ENCODE measurements around the gene ATP9A. TPM values are rescaled to one million over a fixed set of nuclear protein-coding genes. Genes with fewer than 3 reads are reported as not detected.
"Not testable (repeated sequence)": the region's sequence is repeated elsewhere in the genome, so short reads cannot be mapped to it uniquely, and the experiment has no call there.

The ATP9A gene
- total RNA-seq, 1 experiment from 2014 or later, result 18.6 TPM

DNA sequence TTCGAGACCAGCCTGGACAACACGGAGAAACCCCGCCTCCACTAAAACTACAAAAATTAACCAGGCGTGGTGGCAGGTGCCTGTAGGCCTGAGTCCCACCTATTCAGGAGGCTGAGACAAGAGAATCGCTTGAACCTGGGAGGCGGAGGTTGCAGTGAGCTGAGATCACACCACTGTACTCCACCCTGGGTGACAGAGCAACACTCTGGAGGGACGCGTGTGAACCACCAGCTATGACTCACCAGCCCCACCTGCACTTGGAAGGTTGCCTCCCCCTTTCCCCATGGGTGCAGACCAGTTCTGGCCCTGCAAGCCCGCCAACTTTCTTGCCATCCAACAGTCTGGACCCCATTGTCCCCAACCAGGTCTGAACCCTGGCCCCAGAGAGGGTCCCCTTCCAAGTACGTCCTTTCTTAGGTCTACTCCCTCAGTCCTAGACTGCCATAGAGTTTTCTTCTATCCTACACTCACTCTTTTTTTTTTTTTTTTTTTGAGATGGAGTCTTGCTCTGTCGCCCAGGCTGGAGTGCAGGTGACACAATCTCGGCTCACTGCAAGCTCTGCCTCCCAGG is 29.2 kb downstream of the ATP9A start:
- Histone ChIP-seq H3K4me3 (no peak overlapping the region), H3K27ac (peak overlapping the region; percentile 13), H3K27me3 (ENCODE audit: insufficient read depth, low read depth) (no peaks in the 10 kb centered on the region), H3K36me3 (ENCODE audit: low read depth) (no peaks in the 10 kb centered on the region), H3K9me2 (ENCODE audit: insufficient read depth) (no peaks in the 10 kb centered on the region), H3K4me2 (no peak overlapping the region), H4K20me1 (ENCODE audit: insufficient read depth) (no peaks in the 10 kb centered on the region), H3K79me2 (ENCODE audit: low read depth) (peaks cover 24% of the 10 kb centered on the region), H2AFZ (no peak overlapping the region), H3K9me3 (ENCODE audit: insufficient read depth, low read depth) (no peaks in the 10 kb centered on the region), H3K4me1 (replicated peaks; ENCODE audit: insufficient read depth) (peaks cover 71% of the 10 kb centered on the region), H3F3A (ENCODE audit: insufficient read depth, low read depth) (peaks cover 53% of the 10 kb centered on the region)
- POLR2A ChIA-PET (ENCODE audit: unreplicated experiment), result interaction anchor here (0.7 kb wide), 1 partner anchor 367 kb away, joined by 4 read pairs; no protein-coding TSS in a partner anchor
- CTCF ChIA-PET, result interaction anchor here (0.6 to 0.7 kb wide), 3 partner anchors 22 to 228 kb away, joined by 3 to 9 read pairs (median 8); no protein-coding TSS in a partner anchor
- BruUV-seq (replicated peaks), result no TSS peak
- peak; percentile 70 for DNase-seq
- TF ChIP-seq, protein P1, sequence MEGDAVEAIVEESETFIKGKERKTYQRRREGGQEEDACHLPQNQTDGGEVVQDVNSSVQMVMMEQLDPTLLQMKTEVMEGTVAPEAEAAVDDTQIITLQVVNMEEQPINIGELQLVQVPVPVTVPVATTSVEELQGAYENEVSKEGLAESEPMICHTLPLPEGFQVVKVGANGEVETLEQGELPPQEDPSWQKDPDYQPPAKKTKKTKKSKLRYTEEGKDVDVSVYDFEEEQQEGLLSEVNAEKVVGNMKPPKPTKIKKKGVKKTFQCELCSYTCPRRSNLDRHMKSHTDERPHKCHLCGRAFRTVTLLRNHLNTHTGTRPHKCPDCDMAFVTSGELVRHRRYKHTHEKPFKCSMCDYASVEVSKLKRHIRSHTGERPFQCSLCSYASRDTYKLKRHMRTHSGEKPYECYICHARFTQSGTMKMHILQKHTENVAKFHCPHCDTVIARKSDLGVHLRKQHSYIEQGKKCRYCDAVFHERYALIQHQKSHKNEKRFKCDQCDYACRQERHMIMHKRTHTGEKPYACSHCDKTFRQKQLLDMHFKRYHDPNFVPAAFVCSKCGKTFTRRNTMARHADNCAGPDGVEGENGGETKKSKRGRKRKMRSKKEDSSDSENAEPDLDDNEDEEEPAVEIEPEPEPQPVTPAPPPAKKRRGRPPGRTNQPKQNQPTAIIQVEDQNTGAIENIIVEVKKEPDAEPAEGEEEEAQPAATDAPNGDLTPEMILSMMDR (conservative IDR thresholded peaks at IDR 0.05), result no peak
- TF ChIP-seq EZH2 (IDR thresholded peaks at IDR 0.05; ENCODE audit: low read depth), result no peak
- intact Hi-C loops (cut with micrococcal nuclease; ENCODE audit: unreplicated experiment), result no loop called here

DNA sequence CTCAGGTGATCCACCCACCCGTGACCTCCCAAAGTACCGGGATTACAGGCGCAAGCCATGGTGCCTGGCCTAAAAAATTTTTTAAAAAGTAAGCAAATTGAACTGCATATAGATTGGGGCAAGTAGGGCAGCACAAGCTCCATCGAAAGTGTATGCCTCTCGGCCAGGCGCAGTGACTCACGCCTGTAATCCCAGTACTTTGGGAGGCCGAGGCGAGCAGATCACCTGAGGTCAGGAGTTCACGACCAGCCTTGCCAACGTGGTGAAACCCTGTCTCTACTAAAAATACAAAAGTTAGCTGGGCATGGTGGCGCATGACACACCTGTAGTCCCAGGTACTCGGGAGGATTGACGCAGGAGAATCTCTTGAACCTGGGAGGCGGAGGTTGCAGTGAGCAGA is 29.9 kb downstream of the ATP9A start:
- not testable (repeated sequence) for H3K27ac ChIP-seq, H3K4me3 ChIP-seq

DNA sequence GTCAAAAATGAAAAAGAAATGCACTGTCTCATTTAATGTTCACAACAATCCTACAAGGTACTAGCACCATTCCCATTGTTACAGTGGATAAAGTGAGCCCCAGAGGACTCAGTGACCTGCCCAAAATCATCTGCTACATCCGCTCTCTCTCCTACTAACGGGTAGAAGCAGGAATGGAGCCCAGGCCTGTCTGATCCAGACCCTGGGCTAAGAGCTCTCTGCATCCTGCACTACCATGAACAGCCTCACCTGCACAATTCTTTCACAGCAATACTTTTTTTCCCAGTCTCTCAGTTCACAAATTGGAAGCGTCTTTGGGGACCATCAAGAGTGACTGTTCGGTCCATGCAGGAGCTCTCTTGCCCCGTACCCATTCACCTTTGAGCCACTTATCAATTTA is 31.2 kb downstream of the ATP9A start:
- BruUV-seq (replicated peaks), result no TSS peak
- H3K27ac ChIP-seq, result no peak overlapping the region
- no peaks in the 10 kb centered on the region for H3K9me3 ChIP-seq (ENCODE audit: insufficient read depth, low read depth)
- CTCF ChIA-PET, result no interaction called here
- H3F3A ChIP-seq (ENCODE audit: insufficient read depth, low read depth), result peaks cover 33% of the 10 kb centered on the region
- no peak overlapping the region for H3K4me2 ChIP-seq
- H3K4me3 ChIP-seq, result no peak overlapping the region
- H3K36me3 ChIP-seq (ENCODE audit: low read depth), result no peaks in the 10 kb centered on the region
- POLR2A ChIA-PET (ENCODE audit: unreplicated experiment), result no interaction called here
- H3K4me1 ChIP-seq (replicated peaks; ENCODE audit: insufficient read depth), result peaks cover 51% of the 10 kb centered on the region
- H2AFZ ChIP-seq, result no peak overlapping the region
- H3K79me2 ChIP-seq (ENCODE audit: low read depth), result peaks cover 21% of the 10 kb centered on the region
- no peaks in the 10 kb centered on the region for H3K27me3 ChIP-seq (ENCODE audit: insufficient read depth, low read depth)
- no peak for DNase-seq
- H4K20me1 ChIP-seq (ENCODE audit: insufficient read depth), result no peaks in the 10 kb centered on the region
- intact Hi-C loops (cut with micrococcal nuclease; ENCODE audit: unreplicated experiment), result no loop called here
- no peaks in the 10 kb centered on the region for H3K9me2 ChIP-seq (ENCODE audit: insufficient read depth)
- no peak for TF ChIP-seq EZH2 (IDR thresholded peaks at IDR 0.05; ENCODE audit: low read depth)
- TF ChIP-seq, protein P1 (conservative IDR thresholded peaks at IDR 0.05), result no peak

More for the DNA sequence above, 29.9 kb downstream of the ATP9A start:
- H2AFZ ChIP-seq; CTCF ChIA-PET; H3K9me2 ChIP-seq (ENCODE audit: insufficient read depth); intact Hi-C loops (cut with micrococcal nuclease; ENCODE audit: unreplicated experiment); H3K4me2 ChIP-seq; H3K27me3 ChIP-seq (ENCODE audit: insufficient read depth, low read depth); DNase-seq; H3K9me3 ChIP-seq (ENCODE audit: insufficient read depth, low read depth); BruUV-seq (replicated peaks); H4K20me1 ChIP-seq (ENCODE audit: insufficient read depth); H3K36me3 ChIP-seq (ENCODE audit: low read depth): not testable (repeated sequence)
- peaks cover 46% of the 10 kb centered on the region for H3F3A ChIP-seq (ENCODE audit: insufficient read depth, low read depth)
- peaks cover 64% of the 10 kb centered on the region for H3K4me1 ChIP-seq (replicated peaks; ENCODE audit: insufficient read depth)
- POLR2A ChIA-PET (ENCODE audit: unreplicated experiment), result interaction anchor here (0.7 kb wide), 1 partner anchor 368 kb away, joined by 4 read pairs; no protein-coding TSS in a partner anchor
- H3K79me2 ChIP-seq (ENCODE audit: low read depth), result peaks cover 24% of the 10 kb centered on the region
